ENCODE results near the gene PGBD5.

PGBD5 gene

GRCh38 chr1:230315099-230315498 is 111.0 kb downstream of the PGBD5 start:
- no peaks in the 10 kb centered on the region for H3K36me3 ChIP-seq (ENCODE audit: control insufficient read depth, insufficient read depth, low read length)
- no peak overlapping the region for H3K9ac ChIP-seq (ENCODE audit: low read depth, low read length)
- H3K27me3 ChIP-seq (ENCODE audit: control insufficient read depth, insufficient read depth, low read length) = no peaks in the 10 kb centered on the region
- H3K4me1 ChIP-seq (ENCODE audit: control insufficient read depth, insufficient read depth, low read length) = no peaks in the 10 kb centered on the region
- no peak overlapping the region for H3K4me3 ChIP-seq (ENCODE audit: low read depth, low read length)
- H3K9me3 ChIP-seq (ENCODE audit: control insufficient read depth, insufficient read depth, low read length) = no peaks in the 10 kb centered on the region

GRCh38 chr1:230314142-230314470 is 112.0 kb downstream of the PGBD5 start:
- Histone ChIP-seq H3K4me1 (ENCODE audit: control insufficient read depth, insufficient read depth, low read length) (no peaks in the 10 kb centered on the region), H3K4me3 (ENCODE audit: low read depth, low read length) (no peak overlapping the region), H3K36me3 (ENCODE audit: control insufficient read depth, insufficient read depth, low read length) (no peaks in the 10 kb centered on the region), H3K27me3 (ENCODE audit: control insufficient read depth, insufficient read depth, low read length) (no peaks in the 10 kb centered on the region), H3K9ac (ENCODE audit: low read depth, low read length) (no peak overlapping the region), H3K9me3 (ENCODE audit: control insufficient read depth, insufficient read depth, low read length) (no peaks in the 10 kb centered on the region)

- Histone ChIP-seq H3K9me3 (ENCODE audit: control insufficient read depth, insufficient read depth, low read length) (no peaks in the 10 kb centered on the region), H3K4me1 (ENCODE audit: control insufficient read depth, insufficient read depth, low read length) (no peaks in the 10 kb centered on the region), H3K27me3 (ENCODE audit: control insufficient read depth, insufficient read depth, low read length) (no peaks in the 10 kb centered on the region), H3K9ac (ENCODE audit: low read depth, low read length) (no peak overlapping the region), H3K36me3 (ENCODE audit: control insufficient read depth, insufficient read depth, low read length) (no peaks in the 10 kb centered on the region), H3K4me3 (ENCODE audit: low read depth, low read length) (no peak overlapping the region)
Observed at GRCh38 chr1:230313453-230314141, 112.5 kb downstream of the PGBD5 start.

- no peak overlapping the region for H3K4me3 ChIP-seq (ENCODE audit: low read depth, low read length)
- no peaks in the 10 kb centered on the region for H3K9me3 ChIP-seq (ENCODE audit: control insufficient read depth, insufficient read depth, low read length)
- no peaks in the 10 kb centered on the region for H3K4me1 ChIP-seq (ENCODE audit: control insufficient read depth, insufficient read depth, low read length)
- no peak overlapping the region for H3K9ac ChIP-seq (ENCODE audit: low read depth, low read length)
- H3K27me3 ChIP-seq (ENCODE audit: control insufficient read depth, insufficient read depth, low read length) = no peaks in the 10 kb centered on the region
- H3K36me3 ChIP-seq (ENCODE audit: control insufficient read depth, insufficient read depth, low read length) = no peaks in the 10 kb centered on the region
Observed at GRCh38 chr1:230312676-230313075, 113.5 kb downstream of the PGBD5 start.

GRCh38 chr1:230310381-230311163 is 115.6 kb downstream of the PGBD5 start:
- no peaks in the 10 kb centered on the region for H3K4me1 ChIP-seq (ENCODE audit: control insufficient read depth, insufficient read depth, low read length)
- H3K9ac ChIP-seq (ENCODE audit: low read depth, low read length) = no peak overlapping the region
- H3K27me3 ChIP-seq (ENCODE audit: control insufficient read depth, insufficient read depth, low read length) = no peaks in the 10 kb centered on the region
- no peaks in the 10 kb centered on the region for H3K36me3 ChIP-seq (ENCODE audit: control insufficient read depth, insufficient read depth, low read length)
- H3K4me3 ChIP-seq (ENCODE audit: low read depth, low read length) = no peak overlapping the region
- no peaks in the 10 kb centered on the region for H3K9me3 ChIP-seq (ENCODE audit: control insufficient read depth, insufficient read depth, low read length)

- Histone ChIP-seq H3K4me1 (ENCODE audit: control insufficient read depth, insufficient read depth, low read length) (no peaks in the 10 kb centered on the region), H3K9me3 (ENCODE audit: control insufficient read depth, insufficient read depth, low read length) (no peaks in the 10 kb centered on the region), H3K36me3 (ENCODE audit: control insufficient read depth, insufficient read depth, low read length) (no peaks in the 10 kb centered on the region), H3K4me3 (ENCODE audit: low read depth, low read length) (no peak overlapping the region), H3K9ac (ENCODE audit: low read depth, low read length) (no peak overlapping the region), H3K27me3 (ENCODE audit: control insufficient read depth, insufficient read depth, low read length) (no peaks in the 10 kb centered on the region)
Observed at GRCh38 chr1:230309646-230310177, 116.4 kb downstream of the PGBD5 start.

GRCh38 chr1:230308821-230309220 is 117.3 kb downstream of the PGBD5 start:
- Histone ChIP-seq H3K4me1 (ENCODE audit: control insufficient read depth, insufficient read depth, low read length) (no peaks in the 10 kb centered on the region), H3K9ac (ENCODE audit: low read depth, low read length) (no peak overlapping the region), H3K36me3 (ENCODE audit: control insufficient read depth, insufficient read depth, low read length) (no peaks in the 10 kb centered on the region), H3K4me3 (ENCODE audit: low read depth, low read length) (no peak overlapping the region), H3K27me3 (ENCODE audit: control insufficient read depth, insufficient read depth, low read length) (no peaks in the 10 kb centered on the region), H3K9me3 (ENCODE audit: control insufficient read depth, insufficient read depth, low read length) (no peaks in the 10 kb centered on the region)

GRCh38 chr1:230308039-230308438 is 118.1 kb downstream of the PGBD5 start:
- no peak overlapping the region for H3K9ac ChIP-seq (ENCODE audit: low read depth, low read length)
- H3K36me3 ChIP-seq (ENCODE audit: control insufficient read depth, insufficient read depth, low read length) = no peaks in the 10 kb centered on the region
- H3K4me3 ChIP-seq (ENCODE audit: low read depth, low read length) = no peak overlapping the region
- H3K4me1 ChIP-seq (ENCODE audit: control insufficient read depth, insufficient read depth, low read length) = no peaks in the 10 kb centered on the region
- no peaks in the 10 kb centered on the region for H3K9me3 ChIP-seq (ENCODE audit: control insufficient read depth, insufficient read depth, low read length)
- no peaks in the 10 kb centered on the region for H3K27me3 ChIP-seq (ENCODE audit: control insufficient read depth, insufficient read depth, low read length)

GRCh38 chr1:230307213-230307612 is 118.9 kb downstream of the PGBD5 start:
- Histone ChIP-seq H3K36me3 (ENCODE audit: control insufficient read depth, insufficient read depth, low read length) (no peaks in the 10 kb centered on the region), H3K4me3 (ENCODE audit: low read depth, low read length) (no peak overlapping the region), H3K27me3 (ENCODE audit: control insufficient read depth, insufficient read depth, low read length) (no peaks in the 10 kb centered on the region), H3K9ac (ENCODE audit: low read depth, low read length) (no peak overlapping the region), H3K4me1 (ENCODE audit: control insufficient read depth, insufficient read depth, low read length) (no peaks in the 10 kb centered on the region), H3K9me3 (ENCODE audit: control insufficient read depth, insufficient read depth, low read length) (no peaks in the 10 kb centered on the region)

- H3K36me3 ChIP-seq (ENCODE audit: control insufficient read depth, insufficient read depth, low read length) = no peaks in the 10 kb centered on the region
- no peaks in the 10 kb centered on the region for H3K9me3 ChIP-seq (ENCODE audit: control insufficient read depth, insufficient read depth, low read length)
- H3K9ac ChIP-seq (ENCODE audit: low read depth, low read length) = no peak overlapping the region
- no peaks in the 10 kb centered on the region for H3K27me3 ChIP-seq (ENCODE audit: control insufficient read depth, insufficient read depth, low read length)
- H3K4me1 ChIP-seq (ENCODE audit: control insufficient read depth, insufficient read depth, low read length) = no peaks in the 10 kb centered on the region
- no peak overlapping the region for H3K4me3 ChIP-seq (ENCODE audit: low read depth, low read length)
Observed at GRCh38 chr1:230306169-230306568, 120.0 kb downstream of the PGBD5 start.

- H3K9me3 ChIP-seq (ENCODE audit: control insufficient read depth, insufficient read depth, low read length) = no peaks in the 10 kb centered on the region
- H3K9ac ChIP-seq (ENCODE audit: low read depth, low read length) = no peak overlapping the region
- no peaks in the 10 kb centered on the region for H3K27me3 ChIP-seq (ENCODE audit: control insufficient read depth, insufficient read depth, low read length)
- no peak overlapping the region for H3K4me3 ChIP-seq (ENCODE audit: low read depth, low read length)
- no peaks in the 10 kb centered on the region for H3K36me3 ChIP-seq (ENCODE audit: control insufficient read depth, insufficient read depth, low read length)
- no peaks in the 10 kb centered on the region for H3K4me1 ChIP-seq (ENCODE audit: control insufficient read depth, insufficient read depth, low read length)
Observed at GRCh38 chr1:230303822-230304221, 122.3 kb downstream of the PGBD5 start.

GRCh38 chr1:230303069-230303468 is 123.1 kb downstream of the PGBD5 start:
- Histone ChIP-seq H3K27me3 (ENCODE audit: control insufficient read depth, insufficient read depth, low read length) (no peaks in the 10 kb centered on the region), H3K9ac (ENCODE audit: low read depth, low read length) (no peak overlapping the region), H3K4me1 (ENCODE audit: control insufficient read depth, insufficient read depth, low read length) (no peaks in the 10 kb centered on the region)

More at GRCh38 chr1:230303069-230303468, 123.1 kb downstream of the PGBD5 start:
- H3K9me3 ChIP-seq (ENCODE audit: control insufficient read depth, insufficient read depth, low read length) = no peaks in the 10 kb centered on the region
- no peaks in the 10 kb centered on the region for H3K36me3 ChIP-seq (ENCODE audit: control insufficient read depth, insufficient read depth, low read length)
- H3K4me3 ChIP-seq (ENCODE audit: low read depth, low read length) = no peak overlapping the region

Measured in iPS-15b (cell line).